ENCODE measurements around the gene PFKFB4.

GRCh38 chr3:48516571-48516970 is 40.0 kb downstream of the PFKFB4 start:
- TF ChIP-seq POLR2A (IDR thresholded peaks at IDR 0.05; ENCODE audit: low read length), result no peak
- no peak for TF ChIP-seq GATA1 (IDR thresholded peaks at IDR 0.05; ENCODE audit: low read depth, low read length)
